ENCODE results near the gene MYO3A.
"Not testable (repeated sequence)": the region's sequence is repeated elsewhere in the genome, so short reads cannot be mapped to it uniquely, and the experiment has no call there.

Gene MYO3A

DNA sequence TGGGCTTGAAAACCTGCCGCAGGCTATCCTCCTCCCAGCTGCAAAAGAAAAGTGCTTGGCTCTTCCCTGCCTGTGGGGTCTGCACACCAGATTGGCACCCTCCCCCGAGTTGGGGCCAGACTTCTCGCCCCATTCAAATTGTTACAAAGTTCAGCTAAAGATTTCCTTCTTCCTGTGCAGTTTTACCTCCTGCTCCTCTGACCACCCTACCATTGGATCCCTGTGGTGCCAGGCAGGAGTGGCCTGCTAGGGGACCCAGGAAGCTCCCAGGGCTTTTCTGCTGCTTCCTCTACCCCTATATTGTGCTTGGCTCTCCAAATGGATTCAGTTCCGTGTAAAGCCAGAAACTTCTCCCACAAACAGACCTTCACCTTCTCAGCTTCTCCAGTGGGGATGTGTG lies 147.4 kb downstream of the MYO3A start:
- DNase-seq (ENCODE audit: low read depth) = no peak

DNA sequence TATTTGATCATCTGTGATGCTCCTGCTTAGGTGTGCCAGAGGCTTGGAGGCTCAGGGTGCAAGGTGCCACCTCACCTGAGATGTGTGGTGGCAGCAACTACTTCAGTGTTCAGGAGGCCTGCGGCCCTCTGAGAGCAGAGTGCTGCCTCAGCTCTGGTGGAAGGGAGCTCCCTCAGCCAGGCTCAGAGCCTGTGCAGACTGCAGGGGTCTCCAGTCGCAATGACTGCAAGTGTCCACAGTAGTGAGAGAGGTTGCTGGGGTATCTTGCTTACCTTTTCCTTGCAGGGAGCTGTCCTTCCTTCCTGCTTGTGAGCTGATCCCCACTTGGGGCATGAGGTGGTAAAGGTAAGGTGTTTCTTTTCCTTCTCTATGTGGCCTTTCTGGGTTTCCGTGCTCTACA lies 151.5 kb downstream of the MYO3A start:
- DNase-seq (ENCODE audit: low read depth) = no peak

DNA sequence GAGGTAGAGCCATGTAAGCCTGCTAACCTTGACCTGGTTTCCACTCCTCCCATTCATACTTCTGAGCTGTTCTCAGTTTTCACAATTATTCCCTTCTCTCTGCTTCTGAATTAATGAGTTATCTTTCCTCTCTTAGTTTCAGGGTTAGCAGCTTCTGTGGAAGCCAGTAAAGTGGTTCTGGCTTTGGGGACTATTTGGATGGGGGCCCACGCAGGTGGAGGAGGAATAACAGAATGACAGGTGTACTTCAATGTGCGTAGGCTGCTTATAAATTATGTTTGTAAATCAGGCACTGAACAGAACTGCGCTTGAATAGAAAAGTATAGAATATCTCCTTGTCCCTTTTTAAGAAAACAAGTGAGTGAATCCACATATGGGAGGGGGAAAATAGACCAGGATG lies 153.6 kb downstream of the MYO3A start:
- DNase-seq (ENCODE audit: low read depth) = no peak

DNA sequence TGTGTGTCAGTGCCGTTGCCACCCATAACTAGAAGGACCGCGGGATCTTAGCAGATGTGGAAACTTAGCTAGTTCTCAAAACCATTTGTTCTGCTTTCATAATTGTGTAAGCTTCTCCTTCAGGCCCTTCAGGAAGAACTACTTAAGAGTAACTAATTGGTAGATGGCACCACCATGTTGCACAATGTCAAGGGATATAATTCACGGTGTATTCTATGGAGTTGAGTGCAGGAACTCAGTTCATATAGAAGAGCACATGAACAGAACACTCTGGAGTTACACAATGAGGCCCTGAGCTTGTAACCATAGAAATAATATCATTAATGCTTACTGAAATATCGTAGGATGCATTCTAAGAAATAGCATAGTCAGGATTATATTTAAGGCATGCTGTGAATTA lies 156.0 kb downstream of the MYO3A start:
- DNase-seq (ENCODE audit: low read depth) = no peak

DNA sequence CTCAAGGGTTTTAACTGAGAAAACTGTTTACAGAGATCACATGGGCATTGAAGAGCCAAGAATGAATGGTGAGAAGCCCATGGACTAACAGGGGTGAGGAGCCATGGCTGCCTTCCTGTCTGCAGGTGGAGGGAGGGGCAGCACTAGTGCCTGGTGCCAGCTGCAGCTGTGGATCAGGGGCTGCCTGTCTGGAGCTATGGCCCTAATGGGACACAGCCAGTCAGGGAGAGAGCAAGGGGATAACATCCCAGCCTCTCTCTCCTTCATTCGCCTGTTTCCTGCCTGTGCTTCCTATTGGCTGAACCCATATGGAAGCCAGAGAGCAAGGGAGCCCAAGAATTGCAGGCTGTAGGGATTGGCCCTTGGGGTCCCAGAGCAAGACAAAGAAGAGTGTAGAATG lies 156.7 kb downstream of the MYO3A start:
- no peak for DNase-seq (ENCODE audit: low read depth)

DNA sequence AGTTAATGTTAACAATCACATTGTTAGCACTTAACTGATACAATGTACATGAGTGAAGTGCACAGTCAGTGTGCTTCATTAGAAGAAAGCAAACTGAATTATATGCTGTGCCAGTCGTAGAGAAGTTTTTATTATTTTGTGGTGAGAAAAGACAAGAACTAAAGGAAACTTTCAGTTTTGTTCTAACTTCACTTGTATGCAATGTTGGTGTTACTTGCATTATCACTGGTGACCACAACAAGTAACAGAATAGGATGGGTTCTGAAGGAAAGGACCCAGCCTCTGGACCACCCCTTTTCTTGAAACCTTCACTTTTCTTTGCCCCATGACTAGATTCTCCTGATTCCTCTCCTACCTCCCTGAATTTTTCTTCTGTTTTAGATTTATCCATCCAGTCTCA lies 159.2 kb downstream of the MYO3A start:
- DNase-seq (ENCODE audit: low read depth) = no peak

DNA sequence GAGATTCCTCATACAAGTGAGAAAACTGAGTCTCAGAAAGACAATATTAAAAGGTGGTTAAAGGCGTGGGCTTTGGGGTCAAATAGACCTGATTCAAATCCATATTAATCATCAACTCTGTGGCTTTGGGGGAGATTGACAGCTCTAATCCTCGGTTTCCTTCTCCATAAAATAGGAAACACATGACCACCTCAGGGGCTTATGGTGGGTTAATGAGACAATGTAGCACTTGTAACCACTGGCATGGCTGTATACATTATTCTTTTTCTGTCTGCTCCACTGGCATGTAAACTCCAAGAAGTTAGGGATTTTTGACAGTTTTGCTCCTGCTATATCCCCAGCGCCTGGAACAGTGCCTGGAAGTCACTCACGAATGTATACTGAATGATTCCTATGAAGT lies 161.8 kb downstream of the MYO3A start:
- no peak for DNase-seq (ENCODE audit: low read depth)

DNA sequence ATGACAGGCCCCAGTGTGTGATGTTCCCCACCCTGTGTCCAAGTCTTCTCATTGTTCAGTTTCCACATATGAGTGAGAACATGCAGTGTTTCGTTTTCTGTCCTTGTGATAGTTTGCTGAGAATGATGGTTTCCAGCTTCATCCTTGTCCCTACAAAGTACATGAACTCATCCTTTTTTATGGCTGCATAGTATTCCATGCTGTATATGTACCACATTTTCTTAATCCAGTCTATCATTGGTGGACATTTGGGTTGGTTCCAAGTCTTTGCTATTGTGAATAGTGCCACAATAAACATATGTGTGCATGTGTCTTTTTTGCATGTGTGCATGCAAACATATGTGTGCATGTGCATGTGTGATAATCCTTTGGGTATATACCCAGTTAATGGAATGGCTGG lies 163.5 kb downstream of the MYO3A start:
- DNase-seq (ENCODE audit: low read depth) = not testable (repeated sequence)

DNA sequence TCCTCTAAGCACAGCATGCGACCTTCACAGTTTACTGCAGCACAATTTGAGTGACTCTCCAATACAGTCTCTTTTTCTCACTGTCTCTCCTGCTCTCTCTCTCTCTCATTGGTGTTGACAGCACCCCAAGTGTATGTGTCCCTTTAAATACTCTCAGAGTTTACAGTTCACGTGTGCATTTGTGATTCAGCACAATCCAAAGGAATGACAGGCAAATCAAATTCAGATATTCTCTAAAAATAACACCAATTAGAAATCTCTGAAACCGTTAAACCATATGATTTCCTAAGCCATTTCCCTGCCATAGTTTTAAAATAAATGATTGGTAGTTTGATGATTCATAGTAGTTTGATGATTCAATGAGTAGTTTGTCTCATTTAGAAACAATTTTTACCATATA lies 178.5 kb downstream of the MYO3A start:
- no peak for DNase-seq (ENCODE audit: low read depth)

DNA sequence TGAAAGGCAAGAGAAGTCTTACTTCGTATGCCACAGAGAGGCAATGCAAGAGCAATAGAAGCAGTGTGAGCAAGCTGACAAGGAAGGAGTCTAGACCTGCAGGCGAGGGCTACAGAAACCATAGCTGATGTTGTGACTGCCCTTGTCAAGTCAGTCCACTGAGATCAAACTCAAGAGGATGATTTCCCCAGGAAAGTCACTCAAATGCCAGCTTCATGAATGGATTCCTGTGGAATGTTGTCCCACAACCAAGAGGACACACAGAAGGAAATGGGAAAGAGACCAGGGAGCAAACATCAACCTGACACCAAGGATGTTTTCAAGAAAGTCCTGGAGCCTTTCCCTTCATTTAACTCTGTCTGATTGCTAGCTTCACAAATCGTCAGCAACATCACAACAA lies 204.6 kb downstream of the MYO3A start:
- DNase-seq (ENCODE audit: low read depth) = no peak

DNA sequence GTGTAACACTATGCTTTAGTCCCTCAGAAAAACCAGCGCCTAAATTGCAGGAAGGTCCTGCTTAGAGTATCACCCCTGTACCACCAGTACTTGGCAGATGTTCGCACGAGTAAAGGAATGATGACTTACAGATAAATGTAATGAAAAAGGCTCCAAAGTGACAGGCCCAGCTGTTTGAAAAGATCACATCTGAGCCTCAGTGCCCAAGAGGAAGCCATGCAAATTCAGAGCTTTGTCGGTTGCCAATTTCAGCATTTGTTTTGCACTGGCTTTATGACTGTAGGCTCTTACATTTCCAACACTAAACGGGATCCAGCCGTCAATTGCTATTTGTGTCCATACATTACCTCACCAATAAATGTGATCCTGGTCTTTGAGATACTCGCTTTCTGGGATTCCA lies 222.0 kb downstream of the MYO3A start:
- DNase-seq (ENCODE audit: low read depth) = no peak

DNA sequence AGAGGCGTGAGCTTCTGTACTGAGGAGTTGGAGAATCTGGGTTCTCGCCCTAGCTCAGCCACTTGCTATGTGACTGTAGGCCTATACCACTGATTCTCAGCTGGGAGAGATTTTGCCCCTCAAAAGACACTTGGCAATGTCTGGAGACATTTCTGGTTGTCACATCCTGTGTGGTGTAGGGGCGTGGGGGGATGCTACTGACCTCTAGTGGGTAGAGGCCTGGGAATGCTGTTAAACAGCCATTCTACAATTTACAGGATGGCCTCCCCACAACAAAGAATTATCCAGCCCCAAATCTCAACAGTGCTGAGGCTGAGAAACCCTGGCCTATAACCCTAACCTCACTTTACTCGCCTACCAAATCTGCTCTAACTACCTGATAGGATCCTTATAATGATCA lies 223.7 kb downstream of the MYO3A start:
- DNase-seq (ENCODE audit: low read depth) = no peak

DNA sequence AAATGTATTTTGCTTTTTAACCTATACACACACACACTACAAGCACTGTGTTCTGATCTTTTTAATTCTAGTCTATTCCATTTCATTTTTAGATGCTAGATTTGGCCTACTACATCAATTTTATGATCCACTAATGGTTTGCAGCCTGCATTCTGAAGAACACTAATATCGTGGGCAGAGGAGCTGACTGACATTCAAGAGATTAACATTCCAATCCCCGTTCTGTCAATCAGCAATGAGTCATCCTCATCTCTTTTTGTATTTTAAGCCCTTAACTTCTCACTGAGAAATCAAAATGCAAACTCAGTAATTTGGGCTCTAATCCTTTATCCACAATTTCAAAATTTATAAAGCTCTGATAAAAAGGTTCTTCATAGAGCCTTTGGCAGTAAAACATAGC lies 235.4 kb downstream of the MYO3A start:
- DNase-seq (ENCODE audit: low read depth) = no peak

DNA sequence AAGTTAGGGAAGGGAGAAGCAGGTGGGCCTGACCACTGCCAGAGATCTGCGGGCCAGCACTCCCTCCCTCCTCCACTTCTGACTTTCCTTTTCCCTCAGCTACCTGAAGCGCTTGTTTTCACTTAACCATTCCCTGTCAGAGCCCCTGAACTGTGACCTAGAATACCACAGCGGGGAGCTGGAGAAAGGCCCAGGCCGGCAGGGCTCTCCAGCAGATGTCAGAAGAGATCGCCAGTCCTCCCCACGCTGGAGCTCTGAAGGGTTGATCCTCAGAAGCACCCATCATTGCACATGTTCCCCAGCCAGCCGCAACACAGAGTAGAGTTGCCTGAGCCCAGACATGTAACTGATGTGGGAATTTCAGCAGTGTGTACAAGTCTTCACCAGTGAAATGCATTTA lies 238.1 kb downstream of the MYO3A start:
- no peak for DNase-seq (ENCODE audit: low read depth)

DNA sequence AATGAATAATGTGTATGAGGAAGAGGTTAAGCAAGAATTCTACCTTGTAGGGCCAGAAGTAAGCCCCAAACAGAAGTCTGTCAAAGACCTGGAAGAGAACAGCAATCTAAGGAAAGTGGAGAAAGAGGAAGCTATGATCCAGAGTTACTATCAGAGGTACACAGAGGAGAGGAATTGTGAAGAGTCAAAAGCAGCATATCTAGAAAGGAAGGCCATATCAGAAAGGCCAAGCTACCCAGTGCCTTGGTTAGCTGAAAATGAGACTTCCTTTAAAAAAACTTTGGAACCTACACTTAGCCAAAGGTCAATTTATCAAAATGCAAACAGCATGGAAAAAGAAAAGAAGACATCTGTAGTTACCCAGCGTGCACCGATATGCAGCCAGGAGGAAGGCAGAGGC lies 239.8 kb downstream of the MYO3A start:
- DNase-seq (ENCODE audit: low read depth) = no peak

DNA sequence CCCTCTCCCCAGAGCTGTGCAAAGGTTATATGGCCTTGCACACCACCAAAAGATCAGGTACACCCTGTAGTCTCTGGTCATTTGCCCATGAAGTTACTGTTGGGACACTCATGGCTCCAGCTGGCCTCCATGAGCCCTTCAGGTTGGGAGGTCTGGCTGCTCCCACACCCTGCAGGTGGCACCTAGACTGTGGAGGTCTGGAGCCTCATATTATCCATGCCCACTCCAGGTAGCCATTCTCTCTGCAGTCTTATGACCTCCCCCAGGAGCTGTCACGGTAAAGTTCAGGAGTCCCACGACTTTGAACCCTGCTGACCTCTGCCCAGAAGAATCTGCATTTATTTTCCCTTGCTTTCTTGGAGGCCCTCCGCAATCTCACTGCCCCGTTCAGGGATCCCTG lies 243.3 kb downstream of the MYO3A start:
- DNase-seq (ENCODE audit: low read depth) = no peak

DNA sequence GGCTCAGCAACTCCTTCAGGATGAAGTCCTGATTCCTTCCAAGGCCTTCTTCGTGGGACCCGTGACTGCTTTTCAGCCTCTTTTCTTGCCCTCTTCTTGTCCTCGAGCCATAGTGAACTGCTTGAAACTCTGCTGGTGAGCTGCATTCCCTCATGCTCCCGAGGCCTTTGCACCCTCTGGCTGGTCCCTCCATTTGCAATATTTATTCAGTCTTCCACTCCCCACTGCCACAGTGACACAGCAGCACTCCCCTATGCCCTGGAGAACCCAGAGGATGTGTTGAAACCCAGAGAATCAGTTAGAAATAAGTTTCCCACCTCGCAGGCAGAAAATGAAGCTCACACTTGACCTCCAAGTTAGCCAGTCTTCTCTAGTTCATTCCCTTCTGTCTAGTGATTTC lies 260.2 kb downstream of the MYO3A start:
- DNase-seq (ENCODE audit: low read depth) = no peak

DNA sequence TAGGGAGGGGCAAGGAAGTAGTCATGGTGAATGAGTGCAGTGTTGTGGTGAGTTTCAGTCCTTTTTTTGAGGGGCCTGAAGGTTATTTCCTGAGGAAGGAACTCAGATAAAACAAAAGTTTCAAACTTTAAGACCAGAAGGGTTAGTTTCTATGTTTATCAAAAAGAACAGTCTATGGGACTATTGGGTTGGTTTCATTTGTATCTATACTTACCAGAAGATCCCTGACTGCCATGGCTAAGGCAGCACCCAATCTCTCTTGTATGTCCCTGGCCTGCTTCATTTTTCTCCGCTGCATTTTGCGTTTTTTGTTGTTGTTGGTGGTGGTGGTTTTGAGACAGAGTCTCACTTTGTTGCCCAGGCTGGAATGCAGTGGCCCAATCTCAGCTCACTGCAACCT lies 263.2 kb downstream of the MYO3A start:
- DNase-seq (ENCODE audit: low read depth) = no peak

DNA sequence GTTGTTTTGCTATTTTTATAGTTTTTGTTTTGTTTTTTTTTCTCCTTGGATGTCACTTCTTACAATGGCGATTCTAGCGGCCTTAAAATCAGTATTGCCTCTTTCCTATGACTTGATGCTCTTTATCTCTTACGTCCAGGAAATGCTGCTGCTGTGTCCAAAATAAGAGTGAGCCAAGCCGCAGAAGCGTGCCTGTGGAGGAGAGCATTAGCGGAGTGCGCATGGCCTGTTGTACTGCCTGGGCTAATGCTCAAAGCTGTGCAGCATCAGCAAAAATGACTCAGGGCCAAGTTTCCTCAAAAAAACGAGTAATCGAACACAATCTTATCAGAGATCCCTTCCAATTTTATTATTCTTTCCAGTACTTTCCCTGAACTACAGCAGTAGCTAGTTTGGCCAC lies 264.1 kb downstream of the MYO3A start:
- DNase-seq (ENCODE audit: low read depth) = no peak

DNA sequence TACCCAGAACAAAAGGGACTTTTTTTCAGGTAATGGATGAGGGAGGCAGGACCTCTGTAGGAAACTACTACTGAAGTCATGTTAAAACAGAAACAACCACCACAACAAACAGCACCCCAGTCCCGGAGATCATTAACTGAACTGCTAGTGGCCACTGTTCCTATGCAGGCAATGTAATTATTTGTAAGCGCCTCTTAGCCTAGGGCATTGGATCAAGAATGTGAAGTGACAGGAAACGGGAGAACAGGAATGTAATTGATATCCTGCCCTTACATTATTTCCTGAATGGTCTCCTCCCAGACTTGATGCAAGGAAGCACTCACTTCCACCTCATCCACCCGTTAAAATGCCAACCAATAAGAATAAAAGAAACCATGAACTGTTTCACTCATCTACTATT lies 265.8 kb downstream of the MYO3A start:
- no peak for DNase-seq (ENCODE audit: low read depth)

DNA sequence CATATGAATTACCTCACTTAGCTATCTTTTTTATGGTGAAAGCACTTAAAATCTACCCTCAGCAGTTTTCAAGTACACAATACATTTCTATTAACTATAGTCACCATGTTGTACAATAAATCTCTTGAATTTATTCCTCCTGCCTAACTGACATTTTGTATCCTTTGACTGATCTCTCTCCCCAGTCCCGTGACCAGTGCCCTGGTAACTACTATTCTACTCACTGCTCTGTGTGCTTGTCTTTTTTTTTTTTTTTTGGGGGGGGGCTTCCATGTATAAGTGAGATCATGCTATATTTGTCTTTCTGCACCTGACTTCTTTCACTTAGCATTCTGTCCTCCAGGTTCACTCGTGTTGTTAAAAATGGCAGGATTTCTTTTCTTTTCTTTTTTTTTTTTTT lies 271.2 kb downstream of the MYO3A start:
- no peak for DNase-seq (ENCODE audit: low read depth)

DNA sequence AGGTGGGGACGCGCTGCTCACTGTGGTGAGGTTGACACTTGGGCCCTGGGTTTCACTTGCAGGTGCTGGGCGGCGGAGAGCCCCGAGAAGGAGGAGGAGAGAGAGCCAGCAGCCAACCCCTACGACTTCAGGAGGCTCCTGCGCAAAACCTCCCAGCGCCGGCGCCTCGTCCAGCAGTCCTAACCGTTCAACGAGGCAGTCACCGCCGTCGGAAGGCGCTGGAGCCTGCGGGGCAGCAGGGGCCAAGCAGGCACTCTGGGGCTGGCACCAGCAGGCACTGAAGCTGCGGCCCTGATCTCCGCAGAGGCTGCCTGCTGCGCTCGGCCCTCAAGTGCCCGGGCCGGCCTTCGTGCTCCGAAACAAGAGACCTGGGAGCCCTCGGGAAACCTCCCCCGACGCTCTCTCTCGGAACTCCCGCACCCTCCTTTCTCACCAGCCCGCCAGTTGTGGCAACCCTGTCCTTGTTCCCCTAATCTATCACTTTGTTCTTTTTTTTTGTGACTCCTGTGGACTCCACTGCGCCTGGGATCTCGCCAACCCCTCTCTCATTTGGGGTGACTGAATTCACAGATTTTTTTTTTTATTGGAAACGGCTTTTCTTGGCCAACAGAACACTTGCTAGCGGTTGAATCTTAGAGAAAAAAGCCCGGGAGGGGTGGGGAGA lies 277.9 kb downstream of the MYO3A start:
- DNase-seq (ENCODE audit: low read depth) = no peak

DNA sequence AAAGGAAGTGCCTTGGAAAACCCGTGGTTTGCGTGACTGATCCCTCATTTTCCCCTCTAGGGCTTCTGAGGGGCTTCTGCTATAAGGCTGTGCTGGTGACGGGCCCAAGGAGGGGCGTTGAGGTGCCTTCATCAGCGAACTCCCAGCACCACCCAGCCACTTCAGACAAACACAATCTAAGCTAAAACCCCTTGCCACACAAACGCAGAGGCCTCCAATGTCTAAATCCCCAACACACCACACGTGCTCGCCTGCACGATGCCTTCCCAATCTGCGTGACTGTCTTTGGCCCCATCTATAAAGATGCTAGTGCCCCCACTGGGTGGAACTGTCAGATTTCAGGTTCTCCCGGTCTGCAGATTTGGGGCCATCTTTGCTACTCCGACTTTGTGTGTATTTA lies 278.5 kb downstream of the MYO3A start:
- no peak for DNase-seq (ENCODE audit: low read depth)

DNA sequence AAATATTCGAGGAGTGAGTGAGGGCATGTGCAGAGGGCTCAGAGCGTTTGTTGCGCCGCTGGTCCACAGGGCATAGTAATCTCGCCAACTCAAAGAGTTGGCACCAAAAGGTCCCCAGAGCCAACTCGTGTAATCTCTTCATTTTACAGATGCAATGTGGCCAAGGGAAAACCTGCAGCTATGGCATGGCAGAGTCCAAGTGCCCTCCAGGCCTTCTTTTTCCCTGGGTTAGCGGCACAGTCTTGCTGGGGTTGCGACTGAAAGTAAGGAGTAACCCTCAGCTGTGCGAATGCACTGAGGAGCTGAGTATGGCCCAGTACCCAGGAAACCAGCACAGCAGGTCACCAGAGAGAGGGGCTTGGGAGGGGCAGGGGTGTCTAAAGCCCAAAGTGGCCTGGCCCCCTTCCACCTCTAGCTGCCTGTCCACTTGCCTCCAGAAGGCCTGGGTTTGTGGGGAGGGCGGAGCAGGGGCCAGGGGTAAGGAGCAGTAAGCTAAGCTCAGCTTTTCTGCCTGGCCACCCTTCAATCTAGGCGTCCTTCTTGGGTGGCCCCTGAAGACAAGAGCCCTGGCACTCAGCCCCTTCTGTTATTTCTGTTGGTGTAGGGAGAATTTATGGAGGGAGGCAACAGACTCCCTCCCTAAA lies 279.2 kb downstream of the MYO3A start:
- no peak for DNase-seq (ENCODE audit: low read depth)
